Lower leg skin (tissue), 4 donors: Measurements from ENCODE around the gene PIK3R1. TPM values are rescaled to one million over a fixed set of nuclear protein-coding genes. Genes with fewer than 3 reads are reported as not detected.

Experiments
- DNase-seq, 2 donors: peaks; one replicate each; pipeline ENCODE4 v3.0.0-alpha.2; 2019; ENCODE audit warnings: low spot score in 2 of 2
- H3K4me3 ChIP-seq: fragments of 200-600 bp; sonication (generic); 2 replicates; pipeline ENCODE4 v1.5.1; 2017; ENCODE audit warnings: mild to moderate bottlenecking, low read depth; ENCODE audit not compliant: poor library complexity, severe bottlenecking
- CTCF ChIP-seq, 3 donors: fragments of 450-650 bp; IDR thresholded peaks; one replicate each; pipeline ENCODE4 v1.5.1; 2016; ENCODE audit warnings: antibody characterized with exemption in 3 of 3, mild to moderate bottlenecking in 3 of 3, moderate library complexity in 2 of 3
- POLR2A ChIP-seq, 2 donors: fragments of 450-650 bp; IDR thresholded peaks; one replicate each; pipeline ENCODE4 v1.6.1; 2016 to 2017; ENCODE audit warnings: antibody characterized with exemption in 2 of 2, mild to moderate bottlenecking in 1 of 2, moderate library complexity in 1 of 2
- WGBS, 2 donors: methylation state at CpG; one replicate each; pipeline ENCODE4 v1.1.5; 2018; 5-methylcytosine and 5-hydroxymethylcytosine counted together
- intact Hi-C: fragments of 100-400 bp; cut with DNase I; formaldehyde crosslinking; loops from one replicate; pipeline ENCODE4 v1.15.0; 2023; ENCODE audit warnings: low total_unique reads
- total RNA-seq, 4 donors: library from RNA; depleted of rRNA; stranded (reverse); fragments of >200 nt; gene quantifications; one replicate each; pipeline ENCODE4 v1.1.0, GENCODE V29; 2016

PIK3R1 gene
- total RNA-seq, 4 donors from 2014 or later = 102 to 245 (median 137) TPM

GRCh38 chr5:68239487-68239886, 23.9 kb downstream of the PIK3R1 start:
- no peak for TF ChIP-seq CTCF (IDR thresholded peaks at IDR 0.05)
- DNase-seq = peak; percentile 86 to 96
- intact Hi-C loops = no loop called here
- WGBS, 2 donors = 8 to 9% methylated on average over 7 of the region's 7 CpGs
- no peak overlapping the region for H3K4me3 ChIP-seq

DNA sequence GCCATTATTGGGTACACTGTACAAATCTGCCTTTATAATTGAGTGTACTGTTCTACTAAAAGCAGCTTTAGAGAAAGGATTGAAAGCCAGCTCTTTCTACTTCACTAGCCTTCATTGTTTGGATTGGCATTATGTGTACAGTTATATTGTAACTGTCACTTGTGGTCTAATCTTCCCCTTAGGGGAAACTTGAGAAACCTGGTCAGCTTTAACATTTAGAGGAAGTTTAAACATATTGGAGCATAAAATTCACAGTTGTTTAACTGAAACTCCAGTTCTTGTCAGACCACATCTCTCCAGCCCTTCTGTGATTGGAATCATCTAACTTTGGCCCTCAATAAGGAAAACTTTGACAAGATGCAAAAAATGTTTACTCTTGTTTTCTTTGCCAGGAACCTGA, 24.6 kb downstream of the PIK3R1 start:
- no peak for TF ChIP-seq CTCF (IDR thresholded peaks at IDR 0.05)
- no peak for TF ChIP-seq POLR2A (IDR thresholded peaks at IDR 0.05)
- no peak for DNase-seq
- intact Hi-C loops = no loop called here
- H3K4me3 ChIP-seq = no peak overlapping the region

- DNase-seq = no peak
- H3K4me3 ChIP-seq = no peak overlapping the region
- intact Hi-C loops = no loop called here
- TF ChIP-seq CTCF (IDR thresholded peaks at IDR 0.05) (no peak), POLR2A (IDR thresholded peaks at IDR 0.05) (no peak)
- 24 to 44% methylated on average over 1 of the region's 1 CpG for WGBS, 2 donors
Observed at GRCh38 chr5:68240771-68241170, 25.2 kb downstream of the PIK3R1 start.

- intact Hi-C loops = no loop called here
- H3K4me3 ChIP-seq = no peak overlapping the region
- WGBS, 2 donors = 53 to 61% methylated on average over 5 of the region's 5 CpGs
- no peak for DNase-seq
- TF ChIP-seq POLR2A (IDR thresholded peaks at IDR 0.05) (no peak), CTCF (IDR thresholded peaks at IDR 0.05) (no peak)
Observed at GRCh38 chr5:68242743-68243142, 27.2 kb downstream of the PIK3R1 start.

- no peak for DNase-seq
- TF ChIP-seq POLR2A (IDR thresholded peaks at IDR 0.05) (no peak), CTCF (IDR thresholded peaks at IDR 0.05) (no peak)
- intact Hi-C loops = no loop called here
- no peak overlapping the region for H3K4me3 ChIP-seq
- WGBS, 2 donors = 87 to 92% methylated on average over 2 of the region's 2 CpGs
Observed at GRCh38 chr5:68243251-68243650, 27.7 kb downstream of the PIK3R1 start.

DNA sequence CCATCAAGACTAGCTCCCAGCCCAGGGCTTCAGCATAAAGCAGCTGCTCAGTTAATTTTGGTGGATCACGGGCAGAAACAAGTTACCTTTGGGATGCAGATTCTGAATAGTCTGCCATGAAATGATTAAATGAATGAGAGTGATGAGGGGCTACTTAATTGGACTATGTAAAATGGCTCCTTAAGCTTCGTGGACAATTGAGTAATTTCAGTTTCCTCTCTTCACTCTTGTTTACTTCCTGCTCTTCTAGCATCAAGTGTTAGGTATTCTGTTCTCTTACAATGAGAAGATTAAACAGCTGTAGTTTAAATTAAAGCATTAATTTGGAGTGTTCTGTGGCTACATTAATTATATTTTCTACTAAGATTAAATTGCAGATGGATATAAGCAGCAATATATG, 28.1 kb downstream of the PIK3R1 start:
- no peak for DNase-seq
- TF ChIP-seq POLR2A (IDR thresholded peaks at IDR 0.05) = no peak
- TF ChIP-seq CTCF (IDR thresholded peaks at IDR 0.05) = no peak
- 65 to 75% methylated on average over 2 of the region's 2 CpGs for WGBS, 2 donors
- intact Hi-C loops = no loop called here
- no peak overlapping the region for H3K4me3 ChIP-seq
